Spinal cord (tissue), 10 donors: ENCODE results near the gene COL9A3. TPM values are rescaled to one million over a fixed set of nuclear protein-coding genes. Genes with fewer than 3 reads are reported as not detected.

ENCODE experiments used
- DNase-seq, 6 donors: peaks; one replicate each; pipeline versions ENCODE4 v3.0.0 to v3.0.0-alpha.2; 2013 to 2015; ENCODE audit warnings: low spot score in 6 of 6, low read depth in 4 of 6
- H3K27ac ChIP-seq: one replicate; pipeline ENCODE4 v1.5.1; 2013; ENCODE audit warnings: low read depth, low read length, control low read depth
- H3K27me3 ChIP-seq: one replicate; pipeline ENCODE4 v1.6.1; 2013; ENCODE audit warnings: low read length; ENCODE audit not compliant: control insufficient read depth, insufficient read depth
- H3K36me3 ChIP-seq: one replicate; pipeline ENCODE4 v1.6.1; 2013; ENCODE audit warnings: low read length; ENCODE audit not compliant: control insufficient read depth, insufficient read depth
- H3K4me1 ChIP-seq: one replicate; pipeline ENCODE4 v1.6.1; 2013; ENCODE audit warnings: low read length; ENCODE audit not compliant: control insufficient read depth, insufficient read depth
- H3K4me3 ChIP-seq: one replicate; pipeline ENCODE4 v1.5.1; 2013; ENCODE audit warnings: low read depth, low read length, control low read depth
- H3K9me3 ChIP-seq: one replicate; pipeline ENCODE4 v1.6.1; 2013; ENCODE audit warnings: low read length; ENCODE audit not compliant: control insufficient read depth, insufficient read depth
- WGBS: methylation state at CpG from one replicate; pipeline ENCODE4 v1.1.5; 2013; ENCODE audit warnings: missing lambda C conversion rate; ENCODE audit not compliant: insufficient coverage; 5-methylcytosine and 5-hydroxymethylcytosine counted together
- polyA plus RNA-seq, 2 donors: library from polyadenylated mRNA; unstranded; fragments of 120-200 nt; gene quantifications; one replicate each; pipeline ENCODE4 v1.2.1, GENCODE V29; 2013; ENCODE audit not compliant: insufficient read length in 2 of 2
- total RNA-seq, 2 donors: library from RNA; depleted of rRNA in 1 of 2; stranded (reverse); fragments of 120-200 nt in 1 of 2; fragments of >200 nt in 1 of 2; gene quantifications; one replicate each; pipeline versions ENCODE4 v1.2.3 to v1.2.4, GENCODE V29; 2013 to 2014
- donor health status: healthy.

The COL9A3 gene
- total and polyA plus RNA-seq, 4 donors, result 33.5 to 151 (median 57.4) TPM

GRCh38 chr20:62772619-62772989, 44.2 kb upstream of the COL9A3 start:
- H3K4me1 ChIP-seq, result peaks cover 70% of the 10 kb centered on the region
- peaks cover 4% of the 10 kb centered on the region for H3K27me3 ChIP-seq
- 54% methylated on average over 11 of the region's 11 CpGs for WGBS
- no peak overlapping the region for H3K4me3 ChIP-seq
- H3K27ac ChIP-seq, result no peak overlapping the region
- no peaks in the 10 kb centered on the region for H3K9me3 ChIP-seq
- DNase-seq, result no peak
- no peaks in the 10 kb centered on the region for H3K36me3 ChIP-seq

- Histone ChIP-seq H3K27ac (no peak overlapping the region), H3K36me3 (no peaks in the 10 kb centered on the region), H3K4me1 (peaks cover 64% of the 10 kb centered on the region), H3K4me3 (no peak overlapping the region), H3K27me3 (peaks cover 4% of the 10 kb centered on the region), H3K9me3 (no peaks in the 10 kb centered on the region)
- WGBS, result 26% methylated on average over 17 of the region's 19 CpGs
- peak in 3 of 6 donors; percentile 56 to 88 (median 81) for DNase-seq
Observed at GRCh38 chr20:62772990-62773844, 43.6 kb upstream of the COL9A3 start.

GRCh38 chr20:62773845-62774714, 42.8 kb upstream of the COL9A3 start:
- 56% methylated on average over 20 of the region's 29 CpGs for WGBS
- DNase-seq, result peak in 2 of 6 donors; percentile 88 to 91
- Histone ChIP-seq H3K27me3 (peaks cover 4% of the 10 kb centered on the region), H3K27ac (no peak overlapping the region), H3K9me3 (no peaks in the 10 kb centered on the region), H3K4me1 (peaks cover 56% of the 10 kb centered on the region), H3K4me3 (no peak overlapping the region), H3K36me3 (no peaks in the 10 kb centered on the region)

- no peaks in the 10 kb centered on the region for H3K36me3 ChIP-seq
- no peaks in the 10 kb centered on the region for H3K9me3 ChIP-seq
- no peak overlapping the region for H3K27ac ChIP-seq
- 89% methylated on average over 8 of the region's 8 CpGs for whole genome bisulfite sequencing
- no peak overlapping the region for H3K4me3 ChIP-seq
- no peak for DNase-seq
- H3K27me3 ChIP-seq, result peaks cover 4% of the 10 kb centered on the region
- peaks cover 49% of the 10 kb centered on the region for H3K4me1 ChIP-seq
Observed at GRCh38 chr20:62774762-62775161, 42.1 kb upstream of the COL9A3 start.

- Histone ChIP-seq H3K9me3 (no peaks in the 10 kb centered on the region), H3K27ac (no peak overlapping the region), H3K4me1 (peaks cover 50% of the 10 kb centered on the region), H3K4me3 (no peak overlapping the region), H3K27me3 (peaks cover 4% of the 10 kb centered on the region), H3K36me3 (no peaks in the 10 kb centered on the region)
- 70% methylated on average over 5 of the region's 9 CpGs for WGBS
- no peak for DNase-seq
Observed at GRCh38 chr20:62775206-62775605, 41.6 kb upstream of the COL9A3 start.

GRCh38 chr20:62776035-62776691, 40.7 kb upstream of the COL9A3 start:
- peaks cover 4% of the 10 kb centered on the region for H3K27me3 ChIP-seq
- peaks cover 52% of the 10 kb centered on the region for H3K4me1 ChIP-seq

GRCh38 chr20:62776692-62777527, 39.9 kb upstream of the COL9A3 start:
- no peak overlapping the region for H3K4me3 ChIP-seq
- no peaks in the 10 kb centered on the region for H3K36me3 ChIP-seq
- peaks cover 4% of the 10 kb centered on the region for H3K27me3 ChIP-seq
- no peak overlapping the region for H3K27ac ChIP-seq
- no peak for DNase-seq
- H3K9me3 ChIP-seq, result no peaks in the 10 kb centered on the region
- 83% methylated on average over 12 of the region's 14 CpGs for WGBS
- H3K4me1 ChIP-seq, result peaks cover 45% of the 10 kb centered on the region

More at GRCh38 chr20:62776035-62776691, 40.7 kb upstream of the COL9A3 start:
- WGBS, result 95% methylated on average over 23 of the region's 24 CpGs
- Histone ChIP-seq H3K36me3 (no peaks in the 10 kb centered on the region), H3K9me3 (no peaks in the 10 kb centered on the region), H3K27ac (no peak overlapping the region), H3K4me3 (no peak overlapping the region)
- no peak for DNase-seq

DNA sequence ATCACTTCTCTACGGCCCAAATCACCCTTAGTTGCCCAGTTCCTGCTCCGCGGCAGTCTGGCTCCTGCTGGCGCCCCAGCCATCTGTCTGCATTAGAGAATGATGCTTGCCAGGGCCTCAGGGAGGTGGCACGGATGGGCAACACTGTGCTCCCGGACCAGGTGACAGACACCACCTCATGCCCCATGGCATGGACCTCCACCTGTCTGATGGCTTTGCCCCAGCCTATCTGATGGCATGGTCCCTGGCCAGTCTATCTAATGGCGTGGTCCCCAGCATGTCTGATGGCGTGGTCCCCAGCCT, 39.4 kb upstream of the COL9A3 start:
- no peak overlapping the region for H3K27ac ChIP-seq
- DNase-seq, result no peak
- H3K4me1 ChIP-seq, result peaks cover 41% of the 10 kb centered on the region
- H3K36me3 ChIP-seq, result no peaks in the 10 kb centered on the region
- 70% methylated on average over 8 of the region's 8 CpGs for WGBS
- peaks cover 4% of the 10 kb centered on the region for H3K27me3 ChIP-seq
- no peaks in the 10 kb centered on the region for H3K9me3 ChIP-seq
- H3K4me3 ChIP-seq, result no peak overlapping the region

GRCh38 chr20:62778058-62778457, 38.8 kb upstream of the COL9A3 start:
- Histone ChIP-seq H3K27ac (no peak overlapping the region), H3K4me1 (peaks cover 39% of the 10 kb centered on the region), H3K27me3 (peaks cover 4% of the 10 kb centered on the region), H3K36me3 (no peaks in the 10 kb centered on the region), H3K9me3 (no peaks in the 10 kb centered on the region), H3K4me3 (no peak overlapping the region)
- 93% methylated on average over 8 of the region's 9 CpGs for WGBS
- no peak for DNase-seq
